ENCODE data around the gene ISCU. TPM values are rescaled to one million over a fixed set of nuclear protein-coding genes. Genes with fewer than 3 reads are reported as not detected.
"Not testable (repeated sequence)": the region's sequence is repeated elsewhere in the genome, so short reads cannot be mapped to it uniquely, and the experiment has no call there.

Gene ISCU
- total RNA-seq, 1 experiment from 2014 or later: 119 TPM

DNA sequence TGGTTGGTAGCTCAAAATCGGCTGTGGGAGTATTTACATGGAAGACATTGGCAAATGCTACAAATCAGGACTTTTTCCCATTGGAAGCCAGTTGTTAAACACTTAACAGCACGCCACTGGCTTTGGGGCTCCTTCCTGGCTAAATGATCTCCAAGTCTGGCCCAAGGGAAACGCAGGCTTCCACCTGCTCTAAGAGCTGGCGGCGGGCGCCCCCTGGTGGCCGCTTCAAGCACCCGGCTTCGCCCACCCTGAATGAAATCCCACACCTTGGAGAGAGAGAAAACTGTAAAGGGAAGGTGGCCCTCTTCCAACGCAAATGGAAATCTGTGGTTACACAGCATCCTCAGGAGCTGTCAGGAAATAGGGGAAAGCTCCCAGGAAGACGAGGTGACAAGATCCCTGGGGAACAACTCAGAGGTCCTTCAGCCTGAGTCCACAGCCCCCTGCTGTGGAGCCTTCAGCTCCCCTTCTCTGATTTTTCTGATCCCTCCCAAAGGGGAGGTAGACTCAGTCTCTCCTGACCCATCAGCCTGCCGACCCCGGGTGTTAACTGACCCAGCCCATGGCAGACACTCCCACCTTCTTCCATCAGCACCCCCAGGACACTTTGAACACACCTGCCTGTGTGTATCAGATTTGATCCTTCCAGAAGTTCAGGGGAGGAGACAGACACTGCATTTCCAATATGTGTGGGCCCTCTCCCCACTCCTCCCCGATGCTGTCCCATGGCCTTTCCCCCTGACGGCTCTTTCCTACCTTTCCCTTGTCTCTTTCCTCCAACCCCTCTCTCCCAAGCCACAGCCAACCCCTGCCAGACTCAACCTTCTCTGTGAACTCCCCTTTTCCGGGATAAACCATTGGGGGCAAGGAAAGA lies 55.9 kb downstream of the ISCU start:
- peak; percentile 67 for DNase-seq (ENCODE audit: low spot score)

DNA sequence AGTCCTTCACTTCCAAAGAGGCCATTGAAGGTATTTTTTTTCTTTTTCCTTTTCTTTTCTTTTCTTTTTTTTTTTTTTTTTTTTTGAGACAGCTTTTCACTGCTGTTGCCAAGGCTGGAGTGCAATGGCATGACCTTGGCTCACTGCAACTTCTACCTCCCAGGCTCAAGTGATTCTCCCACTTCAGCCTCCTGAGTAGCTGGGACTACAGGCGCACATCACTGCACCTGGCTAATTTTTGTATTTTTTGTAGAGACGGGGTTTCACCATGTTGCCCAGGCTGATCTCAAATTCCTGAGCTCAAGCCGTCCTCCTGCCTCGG lies 56.5 kb downstream of the ISCU start:
- DNase-seq (ENCODE audit: low spot score): not testable (repeated sequence)

Other genes with a start within 250 kb of the ISCU start
- gene CMKLR1, start 223.3 kb upstream of the ISCU start, total RNA-seq (2014; rRNA removed; shearing (Covaris generic)): 1.5 and 1.6 TPM in 2 replicates
- gene FICD, start 47.3 kb upstream of the ISCU start, total RNA-seq (2014; rRNA removed; shearing (Covaris generic)): 3.5 and 5.3 TPM in 2 replicates
- 43.2 and 44.8 TPM in 2 replicates for gene SART3, start 1.4 kb upstream of the ISCU start, total RNA-seq (2014; rRNA removed; shearing (Covaris generic))
- gene TMEM119, start 35.5 kb downstream of the ISCU start, total RNA-seq (2014; rRNA removed; shearing (Covaris generic)): 1.4 and 1.9 TPM in 2 replicates
- gene SELPLG, start 71.3 kb downstream of the ISCU start, total RNA-seq (2014; rRNA removed; shearing (Covaris generic)): 2.8 and 3.4 TPM in 2 replicates
- 49.5 and 57.7 TPM in 2 replicates for gene CORO1C, start 168.9 kb downstream of the ISCU start, total RNA-seq (2014; rRNA removed; shearing (Covaris generic))